DOHH2 (cell line): Measurements from ENCODE around the gene REEP6.

ENCODE experiments used
- H3F3A ChIP-seq: fragments of 200-600 bp; sonication (generic), shearing (Covaris generic); 2 replicates; pipeline ENCODE4 v1.6.0; 2016; ENCODE audit warnings: antibody characterized with exemption, mild to moderate bottlenecking; ENCODE audit not compliant: control insufficient read depth, insufficient read depth
- H3K27ac ChIP-seq: fragments of 200-600 bp; sonication (generic); 2 replicates; pipeline ENCODE4 v1.5.1; 2014; ENCODE audit warnings: low read depth, mild to moderate bottlenecking, low read length, moderate library complexity
- H3K27me3 ChIP-seq: fragments of 200-600 bp; sonication (generic); 2 replicates; pipeline ENCODE4 v1.6.1; 2014; ENCODE audit warnings: mild to moderate bottlenecking, low read length, mixed read lengths; ENCODE audit not compliant: control insufficient read depth
- H3K36me3 ChIP-seq: fragments of 200-600 bp; sonication (generic); 2 replicates; pipeline ENCODE4 v1.6.1; 2014; ENCODE audit warnings: mild to moderate bottlenecking, low read length, moderate library complexity, mixed read lengths; ENCODE audit not compliant: control insufficient read depth
- H3K4me1 ChIP-seq: fragments of 200-600 bp; sonication (generic); 2 replicates; pipeline ENCODE4 v1.6.1; 2014; ENCODE audit warnings: mild to moderate bottlenecking, low read length, mixed read lengths; ENCODE audit not compliant: control insufficient read depth
- H3K4me2 ChIP-seq: fragments of 200-600 bp; sonication (generic); 2 replicates; pipeline ENCODE4 v1.6.0; 2014; ENCODE audit warnings: mild to moderate bottlenecking, low read length, moderate library complexity
- H3K4me3 ChIP-seq: fragments of 200-600 bp; sonication (generic); 2 replicates; pipeline ENCODE4 v1.5.1; 2014; ENCODE audit warnings: mild to moderate bottlenecking, low read length, mixed read lengths
- H3K79me2 ChIP-seq: fragments of 200-600 bp; sonication (generic); 2 replicates; pipeline ENCODE4 v1.6.1; 2014; ENCODE audit warnings: mild to moderate bottlenecking, low read length, mixed read lengths; ENCODE audit not compliant: control insufficient read depth
- H3K9me2 ChIP-seq: fragments of 200-600 bp; sonication (generic); replicated peaks from 2 replicates; pipeline ENCODE4 v1.6.1; 2014; ENCODE audit warnings: mild to moderate bottlenecking, low read length, mixed read lengths; ENCODE audit not compliant: control insufficient read depth
- H3K9me3 ChIP-seq: fragments of 200-600 bp; sonication (generic); 2 replicates; pipeline ENCODE4 v1.6.1; 2014; ENCODE audit warnings: antibody characterized with exemption, low read length, mixed read lengths; ENCODE audit not compliant: control insufficient read depth, insufficient read depth
- H4K20me1 ChIP-seq: fragments of 200-600 bp; sonication (generic); 2 replicates; pipeline ENCODE4 v1.6.0; 2014; ENCODE audit warnings: low read depth, mild to moderate bottlenecking, antibody characterized with exemption, low read length, moderate library complexity; ENCODE audit not compliant: control insufficient read depth, insufficient read depth
- EZH2phosphoT487 ChIP-seq: fragments of 200-600 bp; sonication (generic); IDR thresholded peaks from 2 replicates; pipeline ENCODE4 v1.6.1; 2017; ENCODE audit warnings: borderline replicate concordance, mild to moderate bottlenecking, antibody characterized with exemption, low read length, moderate library complexity, mixed read lengths
- TF ChIP-seq, protein P1 (sequence below): fragments of 200-600 bp; sonication (generic); IDR thresholded peaks from one replicate; pipeline ENCODE4 v1.5.1; 2014; ENCODE audit warnings: antibody characterized with exemption, mild to moderate bottlenecking, low read depth, low read length; ENCODE audit not compliant: poor library complexity, severe bottlenecking

Gene REEP6

DNA sequence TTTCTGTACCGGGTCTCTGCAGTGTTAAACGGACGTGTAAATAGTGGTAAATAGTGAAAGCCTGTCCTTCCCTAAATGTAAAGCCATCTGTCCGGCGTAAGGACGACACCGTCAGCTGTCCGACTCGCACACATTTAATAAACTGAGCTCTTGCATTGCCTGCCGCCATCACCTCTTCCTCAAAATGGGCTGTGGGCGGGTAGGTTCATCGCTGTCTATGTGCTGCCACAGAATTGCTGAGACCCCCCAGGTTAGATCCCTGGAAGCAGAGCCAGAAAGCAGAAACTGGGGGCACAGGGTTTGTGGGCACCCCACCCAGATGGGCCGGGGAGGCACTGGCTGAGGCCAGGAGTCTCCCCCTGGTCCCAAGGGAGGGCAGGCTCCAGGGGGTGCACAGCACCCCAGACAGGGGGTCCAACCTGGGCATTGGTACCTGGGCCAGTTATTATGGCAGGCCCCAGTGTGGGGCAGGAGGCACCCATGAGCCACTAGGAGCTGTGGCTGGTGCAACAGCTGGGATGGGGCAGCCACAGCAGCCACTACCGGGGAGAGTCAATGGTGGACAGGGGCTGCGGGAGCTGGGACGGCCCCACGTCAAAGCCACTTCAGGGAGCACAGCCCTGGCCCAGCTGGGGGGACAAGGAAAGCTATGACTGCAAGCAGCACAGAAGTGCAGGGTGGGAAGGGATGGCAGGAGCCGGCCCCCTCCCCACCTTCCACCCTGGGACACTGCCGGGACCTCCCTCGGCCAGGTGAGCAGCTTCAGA is 17.7 kb upstream of the REEP6 start:
- H3K4me1 ChIP-seq, result peaks cover 31% of the 10 kb centered on the region
- H3K9me3 ChIP-seq, result no peaks in the 10 kb centered on the region
- peaks cover 9% of the 10 kb centered on the region for H3K36me3 ChIP-seq
- H3K27me3 ChIP-seq, result peaks cover 35% of the 10 kb centered on the region
- H3K4me3 ChIP-seq, result no peak overlapping the region
- peaks cover 19% of the 10 kb centered on the region; the same call in 1 of the 2 replicates for H4K20me1 ChIP-seq
- H3K4me2 ChIP-seq, result no peak overlapping the region
- no peaks in the 10 kb centered on the region for H3K9me2 ChIP-seq
- H3K79me2 ChIP-seq, result peaks cover 21% of the 10 kb centered on the region
- 0 out of 2 replicates have a peak, but pooled peaks cover 4% of the 10 kb centered on the region for H3F3A ChIP-seq
- TF ChIP-seq, protein P1, sequence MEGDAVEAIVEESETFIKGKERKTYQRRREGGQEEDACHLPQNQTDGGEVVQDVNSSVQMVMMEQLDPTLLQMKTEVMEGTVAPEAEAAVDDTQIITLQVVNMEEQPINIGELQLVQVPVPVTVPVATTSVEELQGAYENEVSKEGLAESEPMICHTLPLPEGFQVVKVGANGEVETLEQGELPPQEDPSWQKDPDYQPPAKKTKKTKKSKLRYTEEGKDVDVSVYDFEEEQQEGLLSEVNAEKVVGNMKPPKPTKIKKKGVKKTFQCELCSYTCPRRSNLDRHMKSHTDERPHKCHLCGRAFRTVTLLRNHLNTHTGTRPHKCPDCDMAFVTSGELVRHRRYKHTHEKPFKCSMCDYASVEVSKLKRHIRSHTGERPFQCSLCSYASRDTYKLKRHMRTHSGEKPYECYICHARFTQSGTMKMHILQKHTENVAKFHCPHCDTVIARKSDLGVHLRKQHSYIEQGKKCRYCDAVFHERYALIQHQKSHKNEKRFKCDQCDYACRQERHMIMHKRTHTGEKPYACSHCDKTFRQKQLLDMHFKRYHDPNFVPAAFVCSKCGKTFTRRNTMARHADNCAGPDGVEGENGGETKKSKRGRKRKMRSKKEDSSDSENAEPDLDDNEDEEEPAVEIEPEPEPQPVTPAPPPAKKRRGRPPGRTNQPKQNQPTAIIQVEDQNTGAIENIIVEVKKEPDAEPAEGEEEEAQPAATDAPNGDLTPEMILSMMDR, result no peak
- TF ChIP-seq EZH2phosphoT487, result no peak
- no peak overlapping the region for H3K27ac ChIP-seq

DNA sequence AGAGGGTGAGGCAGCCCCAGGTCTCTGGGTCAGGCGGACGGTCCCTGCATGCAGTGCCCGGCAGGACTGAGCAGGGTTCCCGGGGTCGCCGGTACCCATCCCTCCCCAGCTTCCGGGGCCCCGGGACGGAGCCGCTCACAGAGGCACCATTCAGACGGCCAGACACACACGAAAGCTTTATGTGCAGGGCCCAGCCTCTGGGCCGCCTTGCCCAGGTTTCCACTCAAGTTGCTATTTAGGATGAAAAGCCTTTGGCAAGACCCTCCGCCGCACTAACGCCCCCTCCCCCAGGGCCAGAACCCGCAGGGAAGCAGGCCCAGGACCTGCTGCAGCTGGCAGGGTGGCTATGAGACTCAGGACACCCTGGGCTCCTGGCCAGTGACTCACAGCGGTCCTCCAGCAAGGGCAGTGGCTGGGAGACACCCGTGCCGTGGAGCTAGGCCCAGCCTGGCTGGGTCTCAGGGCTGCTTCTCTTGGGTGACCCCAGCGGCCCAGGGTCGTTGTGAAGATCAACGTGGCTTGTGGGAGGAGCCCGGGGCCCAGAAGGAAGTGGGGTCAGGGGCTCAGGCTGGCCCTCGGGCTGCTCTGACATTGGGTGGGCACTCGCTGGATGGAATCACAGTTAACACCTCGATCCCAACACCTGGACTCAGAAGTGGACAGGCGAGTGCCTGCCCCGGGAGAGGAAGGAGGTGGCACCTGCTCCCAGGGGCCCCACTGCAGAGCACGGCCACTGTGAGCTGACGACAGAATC is 16.8 kb upstream of the REEP6 start:
- TF ChIP-seq EZH2phosphoT487, result no peak
- TF ChIP-seq, protein P1, result no peak
- Histone ChIP-seq H3K4me3 (no peak overlapping the region), H3K27me3 (peaks cover 29% of the 10 kb centered on the region), H3K9me2 (no peaks in the 10 kb centered on the region), H3K4me2 (no peak overlapping the region), H3K36me3 (peaks cover 9% of the 10 kb centered on the region), H4K20me1 (peaks cover 19% of the 10 kb centered on the region; the same call in 1 of the 2 replicates), H3K9me3 (no peaks in the 10 kb centered on the region), H3K27ac (no peak overlapping the region), H3K4me1 (peaks cover 32% of the 10 kb centered on the region), H3K79me2 (peaks cover 28% of the 10 kb centered on the region), H3F3A (0 out of 2 replicates have a peak, but pooled peaks cover 4% of the 10 kb centered on the region)

DNA sequence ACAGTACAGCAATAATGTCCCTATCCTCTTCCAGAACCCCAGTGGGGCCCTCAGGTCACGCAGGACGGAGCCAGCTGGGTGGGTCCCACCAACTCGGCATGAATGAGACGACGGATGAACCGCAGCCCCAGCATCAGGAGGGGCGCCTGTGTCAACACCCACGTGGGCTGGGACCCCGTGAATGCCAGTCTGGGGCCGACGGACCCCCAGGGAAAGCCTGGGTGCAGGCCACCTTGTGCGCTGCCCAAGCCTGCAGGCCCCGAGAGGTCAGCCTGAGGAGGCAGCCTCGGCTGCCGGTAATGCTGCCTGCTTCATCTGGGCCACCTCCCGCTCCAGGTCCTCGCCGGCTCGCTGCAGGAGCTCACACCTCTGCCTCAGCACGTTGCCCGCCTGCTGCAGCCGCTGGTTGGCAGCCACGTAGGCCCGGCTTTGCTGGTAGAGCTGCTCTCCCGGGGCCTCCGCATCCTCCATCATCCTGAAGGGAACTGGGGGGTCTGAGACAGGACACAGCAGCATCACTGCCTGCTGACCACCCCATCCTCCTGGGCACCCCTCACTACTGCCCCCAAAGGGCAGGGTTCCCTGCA is 16.1 kb upstream of the REEP6 start:
- H3F3A ChIP-seq, result 0 out of 2 replicates have a peak, but pooled peaks cover 4% of the 10 kb centered on the region
- peaks cover 37% of the 10 kb centered on the region for H3K4me1 ChIP-seq
- no peak for TF ChIP-seq EZH2phosphoT487
- TF ChIP-seq, protein P1, result no peak
- no peak overlapping the region for H3K4me3 ChIP-seq
- peaks cover 26% of the 10 kb centered on the region for H3K27me3 ChIP-seq
- peaks cover 19% of the 10 kb centered on the region; the same call in 1 of the 2 replicates for H4K20me1 ChIP-seq
- H3K79me2 ChIP-seq, result peaks cover 28% of the 10 kb centered on the region
- peaks cover 9% of the 10 kb centered on the region for H3K36me3 ChIP-seq
- H3K27ac ChIP-seq, result no peak overlapping the region
- H3K4me2 ChIP-seq, result no peak overlapping the region
- H3K9me3 ChIP-seq, result no peaks in the 10 kb centered on the region
- H3K9me2 ChIP-seq, result no peaks in the 10 kb centered on the region
